Measurements from ENCODE around the gene PDE11A.

DNA sequence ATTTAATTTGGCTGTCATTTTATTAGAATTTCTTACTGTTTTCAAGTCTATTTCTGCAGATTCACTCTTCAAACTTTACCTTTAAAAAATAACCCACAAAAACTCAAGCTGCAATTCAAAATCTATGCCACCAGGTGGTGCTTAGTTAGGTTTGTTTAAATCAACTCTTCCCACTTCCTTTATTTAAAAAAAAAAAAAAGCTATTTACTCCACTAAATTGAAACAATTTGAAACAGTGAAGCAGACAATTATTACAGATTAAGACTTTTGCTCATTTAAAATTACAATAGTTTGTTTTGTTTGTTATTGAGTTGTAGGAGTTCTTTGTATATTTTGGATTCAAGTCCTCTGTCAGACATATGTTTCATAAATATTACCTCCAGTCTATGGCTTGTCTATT lies 300.0 kb downstream of the PDE11A start:
- TF ChIP-seq POLR2AphosphoS5 (IDR thresholded peaks at IDR 0.05) (no peak), EP300 (IDR thresholded peaks at IDR 0.05) (no peak)
- TF ChIP-seq, protein P1, sequence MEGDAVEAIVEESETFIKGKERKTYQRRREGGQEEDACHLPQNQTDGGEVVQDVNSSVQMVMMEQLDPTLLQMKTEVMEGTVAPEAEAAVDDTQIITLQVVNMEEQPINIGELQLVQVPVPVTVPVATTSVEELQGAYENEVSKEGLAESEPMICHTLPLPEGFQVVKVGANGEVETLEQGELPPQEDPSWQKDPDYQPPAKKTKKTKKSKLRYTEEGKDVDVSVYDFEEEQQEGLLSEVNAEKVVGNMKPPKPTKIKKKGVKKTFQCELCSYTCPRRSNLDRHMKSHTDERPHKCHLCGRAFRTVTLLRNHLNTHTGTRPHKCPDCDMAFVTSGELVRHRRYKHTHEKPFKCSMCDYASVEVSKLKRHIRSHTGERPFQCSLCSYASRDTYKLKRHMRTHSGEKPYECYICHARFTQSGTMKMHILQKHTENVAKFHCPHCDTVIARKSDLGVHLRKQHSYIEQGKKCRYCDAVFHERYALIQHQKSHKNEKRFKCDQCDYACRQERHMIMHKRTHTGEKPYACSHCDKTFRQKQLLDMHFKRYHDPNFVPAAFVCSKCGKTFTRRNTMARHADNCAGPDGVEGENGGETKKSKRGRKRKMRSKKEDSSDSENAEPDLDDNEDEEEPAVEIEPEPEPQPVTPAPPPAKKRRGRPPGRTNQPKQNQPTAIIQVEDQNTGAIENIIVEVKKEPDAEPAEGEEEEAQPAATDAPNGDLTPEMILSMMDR (IDR thresholded peaks at IDR 0.05) = peak in 3 of 7 experiments; percentile 16 to 30 (median 26)
